GM12878 (cell line): ENCODE results near the gene PROSER3. TPM values are rescaled to one million over a fixed set of nuclear protein-coding genes. Genes with fewer than 3 reads are reported as not detected.
A peak's percentile ranks its signal among the peaks of the same experiment; 100 is the strongest.

Experiments used
- ASH2L ChIP-seq: fragments of 300-600, 200-600 bp; sonication (generic); IDR thresholded peaks from 2 replicates; pipeline ENCODE4 v1.6.1; 2017; ENCODE audit warnings: low read depth, mild to moderate bottlenecking, borderline replicate concordance
- BHLHE40 ChIP-seq, 2 experiments: fragments of 450-650 bp in 1 of 2; IDR thresholded peaks; 2 replicates each; pipeline ENCODE4 v1.6.1; 2011 to 2017; ENCODE audit warnings: low read depth in 2 of 2, borderline replicate concordance in 1 of 2, improper control_type of control experiment in 1 of 2, low read length in 1 of 2, mild to moderate bottlenecking in 1 of 2
- FOS ChIP-seq: IDR thresholded peaks from 3 replicates; pipeline ENCODE4 v1.6.1; 2011; ENCODE audit warnings: borderline replicate concordance; ENCODE audit not compliant: insufficient read length; ENCODE audit errors: extremely low read depth
- NBN ChIP-seq: fragments of 450-650 bp; IDR thresholded peaks from 2 replicates; pipeline ENCODE4 v1.6.1; 2016
- RB1 ChIP-seq: fragments of 450-650 bp; formaldehyde crosslinking; IDR thresholded peaks from 2 replicates; pipeline ENCODE4 v1.6.1; 2017; ENCODE audit warnings: mild to moderate bottlenecking, borderline replicate concordance
- RBBP5 ChIP-seq: fragments of 200-600 bp; sonication (generic); conservative IDR thresholded peaks from 2 replicates; pipeline ENCODE4 v1.6.1; 2016
- RELA ChIP-seq: fragments of 450-650 bp; IDR thresholded peaks from 2 replicates; pipeline ENCODE4 v1.8.0; 2014; ENCODE audit warnings: borderline replicate concordance; ENCODE audit not compliant: partially characterized antibody
- SIN3A ChIP-seq: IDR thresholded peaks from 2 replicates; pipeline ENCODE4 v1.6.1; 2012; ENCODE audit warnings: low read depth, low read length, improper control_type of control experiment
- SMAD1 ChIP-seq: fragments of 450-650 bp; IDR thresholded peaks from 2 replicates; pipeline ENCODE4 v1.6.1; 2018; ENCODE audit warnings: mild to moderate bottlenecking, low read depth; ENCODE audit not compliant: partially characterized antibody
- SMC3 ChIP-seq: IDR thresholded peaks from 2 replicates; pipeline ENCODE4 v1.6.1; 2011; ENCODE audit warnings: low read length, improper control_type of control experiment, borderline replicate concordance
- SP1 ChIP-seq: IDR thresholded peaks from one replicate; pipeline ENCODE4 v1.6.1; 2011; ENCODE audit warnings: low read depth, low read length
- SPI1 ChIP-seq: IDR thresholded peaks from 2 replicates; pipeline ENCODE4 v1.6.1; 2011; ENCODE audit warnings: low read depth, mild to moderate bottlenecking, low read length, moderate library complexity, borderline replicate concordance; ENCODE audit not compliant: insufficient read depth
- SUPT20H ChIP-seq: IDR thresholded peaks from 2 replicates; pipeline ENCODE4 v1.6.1; 2011; ENCODE audit warnings: low read depth, mild to moderate bottlenecking, low read length, moderate library complexity, borderline replicate concordance; ENCODE audit not compliant: control insufficient read depth
- SUZ12 ChIP-seq: fragments of 200-600 bp; sonication (generic); IDR thresholded peaks from one replicate; pipeline ENCODE4 v1.6.1; 2018; ENCODE audit warnings: antibody characterized with exemption, mild to moderate bottlenecking; ENCODE audit not compliant: unreplicated experiment
- WRNIP1 ChIP-seq: IDR thresholded peaks from 2 replicates; pipeline ENCODE4 v1.6.1; 2011; ENCODE audit warnings: low read depth, low read length, improper control_type of control experiment, borderline replicate concordance
- ZNF207 ChIP-seq: fragments of 450-650 bp; IDR thresholded peaks from 2 replicates; pipeline ENCODE4 v1.6.1; 2014; ENCODE audit warnings: antibody characterized with exemption, mild to moderate bottlenecking, borderline replicate concordance
- ZSCAN29 ChIP-seq: fragments of 450-650 bp; IDR thresholded peaks from 2 replicates; pipeline ENCODE4 v1.6.1; 2017; ENCODE audit warnings: mild to moderate bottlenecking, moderate library complexity
- polyA plus RNA-seq, 11 experiments: library from polyadenylated mRNA; depleted of rRNA in 4 of 11; unstranded in 6 of 11; stranded (reverse) in 5 of 11; fragments of >200 nt; fragmentation: Nextera tagmentation in 4 of 11; fragmentation: Illumina TruSeq in 1 of 11; extraction: Ambion mirVana in 4 of 11; extraction: Trizol in 1 of 11; gene quantifications; 1 replicate in 1 of 11; 2 replicates in 10 of 11; pipeline versions ENCODE4 v1.2.1 to v1.2.3, GENCODE V29; 2011 to 2016; ENCODE audit warnings: inconsistent platforms in 2 of 11, missing spikeins in 2 of 11, low read depth in 1 of 11
- total RNA-seq, 4 experiments: library from RNA; depleted of rRNA in 3 of 4; stranded (reverse); fragments of >200 nt in 3 of 4; fragmentation: Illumina TruSeq in 1 of 4; extraction: Trizol in 1 of 4; gene quantifications; 2 replicates each; pipeline versions ENCODE4 v1.2.1 to v1.2.3, GENCODE V29; 2013 to 2021
- TF ChIP-seq, protein P1 (sequence below): fragments of 450-650 bp; IDR thresholded peaks from 2 replicates; pipeline ENCODE4 v1.6.1; 2017; ENCODE audit warnings: mild to moderate bottlenecking, low read depth, inconsistent platforms; ENCODE audit not compliant: poor library complexity, severe bottlenecking
- TF ChIP-seq, protein P2 (sequence below): IDR thresholded peaks from 2 replicates; pipeline ENCODE4 v1.6.1; 2012; ENCODE audit warnings: low read depth, low read length, improper control_type of control experiment
- TF ChIP-seq, protein P3 (sequence below): fragments of 450-650 bp; conservative IDR thresholded peaks from 2 replicates; pipeline ENCODE4 v1.6.1; 2017; ENCODE audit warnings: mild to moderate bottlenecking, moderate library complexity
- TF ChIP-seq, protein P4 (sequence below): fragments of 450-650 bp; IDR thresholded peaks from 2 replicates; pipeline ENCODE4 v1.6.1; 2017; ENCODE audit warnings: low read depth, mild to moderate bottlenecking, moderate library complexity
- TF ChIP-seq, protein P5 (sequence below): fragments of 450-650 bp; IDR thresholded peaks from 2 replicates; pipeline ENCODE4 v1.6.1; 2016; ENCODE audit warnings: mild to moderate bottlenecking

The PROSER3 gene
- total and polyA plus RNA-seq, 10 of the 15 experiments (the other 5 are each of a cell fraction or from before 2014, with no cell fraction given): 0.85 to 25.1 (median 9.6) TPM

DNA sequence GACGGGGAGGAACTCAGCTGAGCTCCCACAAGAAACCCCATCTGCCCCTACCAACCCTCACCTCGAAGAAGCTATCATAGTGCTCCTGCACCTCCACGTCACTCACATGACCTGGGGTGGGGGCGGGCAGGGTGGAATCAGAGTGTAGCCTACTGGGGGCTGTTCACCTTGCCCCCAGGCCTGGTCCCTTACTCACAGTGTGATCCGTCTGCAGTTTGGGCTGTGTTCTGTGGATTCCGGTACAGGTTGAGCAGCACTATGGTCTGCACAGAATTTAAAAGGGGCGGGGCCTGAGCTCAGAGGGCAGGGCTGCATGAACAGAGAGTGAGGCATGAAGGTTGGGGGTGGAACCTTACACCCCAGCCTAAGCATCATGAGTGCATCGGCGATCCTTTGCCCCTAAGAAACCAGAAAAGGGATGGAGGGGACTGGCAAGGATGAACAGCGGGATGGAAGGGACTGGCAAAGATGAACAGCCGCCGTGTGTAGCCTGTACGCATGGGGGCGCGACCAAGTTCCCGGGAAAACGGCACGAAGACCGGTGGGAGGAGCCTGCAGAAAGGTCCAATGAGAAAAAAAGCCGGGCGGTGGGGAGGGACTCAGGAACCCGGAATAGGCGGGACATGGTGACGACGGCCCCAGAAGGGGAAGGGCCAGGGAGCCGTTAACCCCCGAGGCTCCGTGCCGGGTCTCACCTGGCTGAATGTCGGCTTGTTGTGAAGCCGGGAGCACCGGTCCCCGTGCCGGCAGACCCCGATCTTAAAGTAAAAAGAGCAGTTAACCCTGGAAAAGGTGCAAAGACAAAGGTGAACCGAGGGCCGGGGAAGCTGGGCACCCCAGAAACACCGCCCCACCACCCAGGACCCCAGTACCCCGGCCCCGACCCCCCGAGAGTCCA is 13.3 kb upstream of the PROSER3 start (continued):
- TF ChIP-seq SUPT20H: no peak
- TF ChIP-seq SMAD1: peak; percentile 34
- peak; percentile 45; the same call in 1 of the 2 replicates for TF ChIP-seq SPI1
- peak; percentile 13; the same call in 1 of the 2 replicates for TF ChIP-seq SMC3
- TF ChIP-seq RB1: peak; percentile 55; the same call in 1 of the 2 replicates
- TF ChIP-seq WRNIP1: no peak
- TF ChIP-seq, protein P1, sequence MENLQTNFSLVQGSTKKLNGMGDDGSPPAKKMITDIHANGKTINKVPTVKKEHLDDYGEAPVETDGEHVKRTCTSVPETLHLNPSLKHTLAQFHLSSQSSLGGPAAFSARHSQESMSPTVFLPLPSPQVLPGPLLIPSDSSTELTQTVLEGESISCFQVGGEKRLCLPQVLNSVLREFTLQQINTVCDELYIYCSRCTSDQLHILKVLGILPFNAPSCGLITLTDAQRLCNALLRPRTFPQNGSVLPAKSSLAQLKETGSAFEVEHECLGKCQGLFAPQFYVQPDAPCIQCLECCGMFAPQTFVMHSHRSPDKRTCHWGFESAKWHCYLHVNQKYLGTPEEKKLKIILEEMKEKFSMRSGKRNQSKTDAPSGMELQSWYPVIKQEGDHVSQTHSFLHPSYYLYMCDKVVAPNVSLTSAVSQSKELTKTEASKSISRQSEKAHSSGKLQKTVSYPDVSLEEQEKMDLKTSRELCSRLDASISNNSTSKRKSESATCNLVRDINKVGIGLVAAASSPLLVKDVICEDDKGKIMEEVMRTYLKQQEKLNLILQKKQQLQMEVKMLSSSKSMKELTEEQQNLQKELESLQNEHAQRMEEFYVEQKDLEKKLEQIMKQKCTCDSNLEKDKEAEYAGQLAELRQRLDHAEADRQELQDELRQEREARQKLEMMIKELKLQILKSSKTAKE: no peak
- TF ChIP-seq, protein P2, sequence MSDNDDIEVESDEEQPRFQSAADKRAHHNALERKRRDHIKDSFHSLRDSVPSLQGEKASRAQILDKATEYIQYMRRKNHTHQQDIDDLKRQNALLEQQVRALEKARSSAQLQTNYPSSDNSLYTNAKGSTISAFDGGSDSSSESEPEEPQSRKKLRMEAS: no peak; the same call in 1 of the 2 replicates
- no peak for TF ChIP-seq RELA
- TF ChIP-seq RBBP5: peak; percentile 73; the same call in 1 of the 2 replicates
- TF ChIP-seq, protein P3, sequence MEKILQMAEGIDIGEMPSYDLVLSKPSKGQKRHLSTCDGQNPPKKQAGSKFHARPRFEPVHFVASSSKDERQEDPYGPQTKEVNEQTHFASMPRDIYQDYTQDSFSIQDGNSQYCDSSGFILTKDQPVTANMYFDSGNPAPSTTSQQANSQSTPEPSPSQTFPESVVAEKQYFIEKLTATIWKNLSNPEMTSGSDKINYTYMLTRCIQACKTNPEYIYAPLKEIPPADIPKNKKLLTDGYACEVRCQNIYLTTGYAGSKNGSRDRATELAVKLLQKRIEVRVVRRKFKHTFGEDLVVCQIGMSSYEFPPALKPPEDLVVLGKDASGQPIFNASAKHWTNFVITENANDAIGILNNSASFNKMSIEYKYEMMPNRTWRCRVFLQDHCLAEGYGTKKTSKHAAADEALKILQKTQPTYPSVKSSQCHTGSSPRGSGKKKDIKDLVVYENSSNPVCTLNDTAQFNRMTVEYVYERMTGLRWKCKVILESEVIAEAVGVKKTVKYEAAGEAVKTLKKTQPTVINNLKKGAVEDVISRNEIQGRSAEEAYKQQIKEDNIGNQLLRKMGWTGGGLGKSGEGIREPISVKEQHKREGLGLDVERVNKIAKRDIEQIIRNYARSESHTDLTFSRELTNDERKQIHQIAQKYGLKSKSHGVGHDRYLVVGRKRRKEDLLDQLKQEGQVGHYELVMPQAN: peak; percentile 27; the same call in 1 of the 2 replicates
- TF ChIP-seq SUZ12: no peak
- TF ChIP-seq ASH2L: no peak
- TF ChIP-seq SIN3A: 0 out of 2 replicates have a peak, but pooled peaks have one; percentile 10
- peak; percentile 38 for TF ChIP-seq NBN
- no peak for TF ChIP-seq FOS
- peak; percentile 73; the same call in 1 of the 2 replicates for TF ChIP-seq ZNF207
- TF ChIP-seq BHLHE40 (IDR thresholded peaks at IDR 0.05; ENCODE audit: borderline replicate concordance in 1 of 2, low read depth in 2 of 2, low read length in 1 of 2): peak in 1 of 2 experiments; percentile 45; a peak in 2 of 4 replicates
- TF ChIP-seq, protein P4, sequence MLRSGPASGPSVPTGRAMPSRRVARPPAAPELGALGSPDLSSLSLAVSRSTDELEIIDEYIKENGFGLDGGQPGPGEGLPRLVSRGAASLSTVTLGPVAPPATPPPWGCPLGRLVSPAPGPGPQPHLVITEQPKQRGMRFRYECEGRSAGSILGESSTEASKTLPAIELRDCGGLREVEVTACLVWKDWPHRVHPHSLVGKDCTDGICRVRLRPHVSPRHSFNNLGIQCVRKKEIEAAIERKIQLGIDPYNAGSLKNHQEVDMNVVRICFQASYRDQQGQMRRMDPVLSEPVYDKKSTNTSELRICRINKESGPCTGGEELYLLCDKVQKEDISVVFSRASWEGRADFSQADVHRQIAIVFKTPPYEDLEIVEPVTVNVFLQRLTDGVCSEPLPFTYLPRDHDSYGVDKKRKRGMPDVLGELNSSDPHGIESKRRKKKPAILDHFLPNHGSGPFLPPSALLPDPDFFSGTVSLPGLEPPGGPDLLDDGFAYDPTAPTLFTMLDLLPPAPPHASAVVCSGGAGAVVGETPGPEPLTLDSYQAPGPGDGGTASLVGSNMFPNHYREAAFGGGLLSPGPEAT: peak; percentile 77
- no peak for TF ChIP-seq ZSCAN29
- peak; percentile 69 for TF ChIP-seq SP1
- TF ChIP-seq, protein P5, sequence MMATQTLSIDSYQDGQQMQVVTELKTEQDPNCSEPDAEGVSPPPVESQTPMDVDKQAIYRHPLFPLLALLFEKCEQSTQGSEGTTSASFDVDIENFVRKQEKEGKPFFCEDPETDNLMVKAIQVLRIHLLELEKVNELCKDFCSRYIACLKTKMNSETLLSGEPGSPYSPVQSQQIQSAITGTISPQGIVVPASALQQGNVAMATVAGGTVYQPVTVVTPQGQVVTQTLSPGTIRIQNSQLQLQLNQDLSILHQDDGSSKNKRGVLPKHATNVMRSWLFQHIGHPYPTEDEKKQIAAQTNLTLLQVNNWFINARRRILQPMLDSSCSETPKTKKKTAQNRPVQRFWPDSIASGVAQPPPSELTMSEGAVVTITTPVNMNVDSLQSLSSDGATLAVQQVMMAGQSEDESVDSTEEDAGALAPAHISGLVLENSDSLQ: peak; percentile 78
